ENCODE results near the gene CYB5A. TPM values are rescaled to one million over a fixed set of nuclear protein-coding genes. Genes with fewer than 3 reads are reported as not detected.

The CYB5A gene
- total and polyA plus RNA-seq, 2 donors from 2014 or later: 243 to 1,143 TPM

GRCh38 chr18:74284191-74284979, 7.4 kb downstream of the CYB5A start:
- peaks cover 0 to 14% (median 5%) of the 10 kb centered on the region in 3 donors for H3K36me3 ChIP-seq (ENCODE audit: control insufficient read depth in 2 of 3, insufficient read depth in 3 of 3, low read length in 3 of 3)
- no peaks in the 10 kb centered on the region for H3K9me3 ChIP-seq (ENCODE audit: control insufficient read depth in 2 of 3, insufficient read depth in 1 of 3, low read length in 3 of 3)
- FAIRE-seq (no peak), DNase-seq (peak in 3 of 5 donors; percentile 70 to 86 (median 83))
- H3K9ac ChIP-seq (ENCODE audit: low read length in 3 of 3): peak overlapping the region in 1 of 3 donors; percentile 57
- H3K4me3 ChIP-seq (ENCODE audit: low read length in 3 of 3): peak overlapping the region in 2 of 3 donors; percentile 26 to 39
- peak overlapping the region; percentile 77 to 83 for H3K27ac ChIP-seq (ENCODE audit: low read depth in 2 of 2, low read length in 2 of 2)
- TF ChIP-seq CTCF (IDR thresholded peaks at IDR 0.05; ENCODE audit: borderline replicate concordance, extremely low read depth, insufficient read depth): no peak
- H3K27me3 ChIP-seq (ENCODE audit: control insufficient read depth, insufficient read depth, low read length): no peaks in the 10 kb centered on the region
- intact Hi-C loops (cut with DNase I): loop anchor here (5.0 kb wide), 1 partner anchor 37 kb away; no protein-coding TSS in a partner anchor
- H3K4me1 ChIP-seq (ENCODE audit: control insufficient read depth in 2 of 3, insufficient read depth in 2 of 3, low read depth in 1 of 3, low read length in 3 of 3): peaks cover 0 to 58% (median 57%) of the 10 kb centered on the region in 3 donors

GRCh38 chr18:74283646-74284045, 8.1 kb downstream of the CYB5A start:
- H3K27me3 ChIP-seq (ENCODE audit: control insufficient read depth, insufficient read depth, low read length): no peaks in the 10 kb centered on the region
- intact Hi-C loops (cut with DNase I): loop anchor here (5.0 kb wide), 1 partner anchor 36 kb away; no protein-coding TSS in a partner anchor
- H3K9me3 ChIP-seq (ENCODE audit: control insufficient read depth in 2 of 3, insufficient read depth in 1 of 3, low read length in 3 of 3): no peaks in the 10 kb centered on the region
- H3K27ac ChIP-seq (ENCODE audit: low read depth in 2 of 2, low read length in 2 of 2): peak overlapping the region; percentile 27 to 85
- peak overlapping the region in 2 of 3 donors; percentile 8 to 17 for H3K9ac ChIP-seq (ENCODE audit: low read length in 3 of 3)
- no peak for FAIRE-seq
- no peak for TF ChIP-seq CTCF (IDR thresholded peaks at IDR 0.05; ENCODE audit: borderline replicate concordance, extremely low read depth, insufficient read depth)
- peaks cover 0 to 58% (median 57%) of the 10 kb centered on the region in 3 donors for H3K4me1 ChIP-seq (ENCODE audit: control insufficient read depth in 2 of 3, insufficient read depth in 2 of 3, low read depth in 1 of 3, low read length in 3 of 3)
- peaks cover 0 to 14% (median 5%) of the 10 kb centered on the region in 3 donors for H3K36me3 ChIP-seq (ENCODE audit: control insufficient read depth in 2 of 3, insufficient read depth in 3 of 3, low read length in 3 of 3)
- DNase-seq: no peak
- H3K4me3 ChIP-seq (ENCODE audit: low read length in 3 of 3): peak overlapping the region in 1 of 3 donors; percentile 33

GRCh38 chr18:74282755-74283554, 8.8 kb downstream of the CYB5A start:
- H3K27me3 ChIP-seq (ENCODE audit: control insufficient read depth, insufficient read depth, low read length): no peaks in the 10 kb centered on the region
- H3K4me1 ChIP-seq (ENCODE audit: control insufficient read depth in 2 of 3, insufficient read depth in 2 of 3, low read depth in 1 of 3, low read length in 3 of 3): peaks cover 0 to 63% (median 59%) of the 10 kb centered on the region in 3 donors
- H3K27ac ChIP-seq (ENCODE audit: low read depth in 2 of 2, low read length in 2 of 2): peak overlapping the region; percentile 35 to 85
- H3K4me3 ChIP-seq (ENCODE audit: low read length in 3 of 3): peak overlapping the region in 2 of 3 donors; percentile 28 to 33
- FAIRE-seq: no peak
- H3K9ac ChIP-seq (ENCODE audit: low read length in 3 of 3): peak overlapping the region in 2 of 3 donors; percentile 33 to 73
- H3K36me3 ChIP-seq (ENCODE audit: control insufficient read depth in 2 of 3, insufficient read depth in 3 of 3, low read length in 3 of 3): peaks cover 0 to 16% (median 5%) of the 10 kb centered on the region in 3 donors
- no peak for DNase-seq
- H3K9me3 ChIP-seq (ENCODE audit: control insufficient read depth in 2 of 3, insufficient read depth in 1 of 3, low read length in 3 of 3): no peaks in the 10 kb centered on the region
- intact Hi-C loops (cut with DNase I): loop anchor here (5.0 kb wide), 1 partner anchor 36 kb away; no protein-coding TSS in a partner anchor
- TF ChIP-seq CTCF (IDR thresholded peaks at IDR 0.05; ENCODE audit: borderline replicate concordance, extremely low read depth, insufficient read depth): no peak

Data from kidney (tissue), 14 donors.